Measurements from ENCODE around the gene CPT1B. TPM values are rescaled to one million over a fixed set of nuclear protein-coding genes. Genes with fewer than 3 reads are reported as not detected.

Gene CPT1B
- total and polyA plus RNA-seq, 2 donors (not counting 1 experiment from before 2014, with no cell fraction given), result 0.82 to 4.8 TPM

DNA sequence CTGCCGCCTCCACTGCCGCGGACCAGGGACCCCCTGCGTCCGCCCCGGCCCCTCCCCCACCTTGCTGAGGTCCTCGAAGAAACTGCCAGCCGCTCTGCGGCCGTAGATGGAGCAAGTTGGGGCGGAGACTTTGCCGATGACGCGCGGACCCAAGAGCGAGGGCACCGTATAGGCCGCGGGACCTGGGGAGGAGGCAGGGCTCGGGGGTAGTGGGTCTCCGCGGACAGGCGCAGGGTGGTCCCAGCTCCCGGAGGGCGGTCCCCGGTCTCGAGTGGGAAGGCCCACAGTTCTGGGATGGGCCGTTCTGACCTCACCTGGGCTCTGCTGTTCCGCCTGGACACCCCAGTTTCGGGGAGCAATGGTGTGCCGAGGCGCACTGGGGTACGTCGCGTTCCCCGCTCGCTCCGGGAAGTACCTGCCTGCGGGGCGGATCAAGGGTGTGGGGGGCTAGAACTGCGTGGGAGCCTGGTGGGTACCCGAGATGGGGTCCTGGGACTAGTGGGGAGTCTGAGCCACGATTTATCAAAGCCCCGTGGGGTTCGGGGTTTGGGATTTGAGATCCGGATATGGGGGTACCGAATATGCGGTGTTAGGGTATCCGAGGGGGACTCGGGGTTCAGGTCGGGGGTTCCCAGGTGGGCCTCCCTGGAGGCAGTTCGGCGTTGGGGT is 47.2 kb downstream of the CPT1B start:
- no peak overlapping the region for H2AFZ ChIP-seq (ENCODE audit: low read length)
- H3K4me2 ChIP-seq (ENCODE audit: extremely low read depth, insufficient read depth, low read length), result peak overlapping the region; percentile 58
- no peaks in the 10 kb centered on the region for H4K20me1 ChIP-seq (ENCODE audit: control insufficient read depth, extremely low read depth, insufficient read depth, low read length)
- H3K4me1 ChIP-seq (ENCODE audit: control insufficient read depth, extremely low read depth, insufficient read depth, low read length), result peaks cover 14% of the 10 kb centered on the region
- peak; percentile 75 to 86 for DNase-seq (ENCODE audit: low read depth in 2 of 2)
- H3K36me3 ChIP-seq (ENCODE audit: control insufficient read depth, insufficient read depth, low read length), result no peaks in the 10 kb centered on the region
- peak; percentile 75 for TF ChIP-seq EZH2 (IDR thresholded peaks at IDR 0.05; ENCODE audit: low read length, missing control alignments)
- TF ChIP-seq, protein P1, sequence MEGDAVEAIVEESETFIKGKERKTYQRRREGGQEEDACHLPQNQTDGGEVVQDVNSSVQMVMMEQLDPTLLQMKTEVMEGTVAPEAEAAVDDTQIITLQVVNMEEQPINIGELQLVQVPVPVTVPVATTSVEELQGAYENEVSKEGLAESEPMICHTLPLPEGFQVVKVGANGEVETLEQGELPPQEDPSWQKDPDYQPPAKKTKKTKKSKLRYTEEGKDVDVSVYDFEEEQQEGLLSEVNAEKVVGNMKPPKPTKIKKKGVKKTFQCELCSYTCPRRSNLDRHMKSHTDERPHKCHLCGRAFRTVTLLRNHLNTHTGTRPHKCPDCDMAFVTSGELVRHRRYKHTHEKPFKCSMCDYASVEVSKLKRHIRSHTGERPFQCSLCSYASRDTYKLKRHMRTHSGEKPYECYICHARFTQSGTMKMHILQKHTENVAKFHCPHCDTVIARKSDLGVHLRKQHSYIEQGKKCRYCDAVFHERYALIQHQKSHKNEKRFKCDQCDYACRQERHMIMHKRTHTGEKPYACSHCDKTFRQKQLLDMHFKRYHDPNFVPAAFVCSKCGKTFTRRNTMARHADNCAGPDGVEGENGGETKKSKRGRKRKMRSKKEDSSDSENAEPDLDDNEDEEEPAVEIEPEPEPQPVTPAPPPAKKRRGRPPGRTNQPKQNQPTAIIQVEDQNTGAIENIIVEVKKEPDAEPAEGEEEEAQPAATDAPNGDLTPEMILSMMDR (conservative IDR thresholded peaks at IDR 0.05 in 1 of 2, IDR thresholded peaks at IDR 0.05 in 1 of 2; ENCODE audit: low read depth in 1 of 2, low read length in 2 of 2), result no peak
- no peaks in the 10 kb centered on the region for H3K9me3 ChIP-seq (ENCODE audit: control insufficient read depth, insufficient read depth, low read depth, low read length)
- H3K27ac ChIP-seq (ENCODE audit: insufficient read depth, low read length), result peak overlapping the region; percentile 20
- H3K79me2 ChIP-seq (ENCODE audit: control insufficient read depth, insufficient read depth, low read length), result no peaks in the 10 kb centered on the region
- H3K4me3 ChIP-seq (replicated peaks in 1 of 4; ENCODE audit: control extremely low read depth in 1 of 4, insufficient read depth in 1 of 4, low read depth in 3 of 4, low read length in 4 of 4), result peak overlapping the region; percentile 15 to 61 (median 42)
- peaks cover 11% of the 10 kb centered on the region for H3K27me3 ChIP-seq (ENCODE audit: control insufficient read depth, insufficient read depth, low read length)
- peak overlapping the region; percentile 65 for H3K9ac ChIP-seq (ENCODE audit: insufficient read depth, low read length)

DNA sequence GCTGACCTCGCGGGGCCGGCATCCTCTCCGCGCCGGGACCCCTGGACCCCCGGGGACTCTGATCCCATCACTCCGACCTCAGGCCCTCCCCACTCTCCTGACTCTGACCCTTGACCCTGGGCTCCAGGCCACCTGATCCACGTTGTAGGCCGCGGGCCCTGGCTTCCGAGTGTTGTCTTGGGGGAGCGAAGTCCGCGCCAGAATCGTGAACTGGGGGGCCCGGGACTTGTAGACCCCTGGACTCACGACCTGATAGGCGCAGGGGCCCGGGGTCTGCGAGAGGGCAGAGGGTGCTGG is 47.7 kb downstream of the CPT1B start:
- Histone ChIP-seq H3K27ac (ENCODE audit: insufficient read depth, low read length) (no peak overlapping the region), H3K27me3 (ENCODE audit: control insufficient read depth, insufficient read depth, low read length) (peaks cover 11% of the 10 kb centered on the region), H3K79me2 (ENCODE audit: control insufficient read depth, insufficient read depth, low read length) (no peaks in the 10 kb centered on the region), H2AFZ (ENCODE audit: low read length) (no peak overlapping the region), H4K20me1 (ENCODE audit: control insufficient read depth, extremely low read depth, insufficient read depth, low read length) (no peaks in the 10 kb centered on the region), H3K9me3 (ENCODE audit: control insufficient read depth, insufficient read depth, low read depth, low read length) (no peaks in the 10 kb centered on the region), H3K4me3 (replicated peaks in 1 of 4; ENCODE audit: control extremely low read depth in 1 of 4, insufficient read depth in 1 of 4, low read depth in 3 of 4, low read length in 4 of 4) (peak overlapping the region; percentile 25 to 60 (median 38)), H3K9ac (ENCODE audit: insufficient read depth, low read length) (peak overlapping the region; percentile 62), H3K4me1 (ENCODE audit: control insufficient read depth, extremely low read depth, insufficient read depth, low read length) (peaks cover 14% of the 10 kb centered on the region), H3K4me2 (ENCODE audit: extremely low read depth, insufficient read depth, low read length) (peak overlapping the region; percentile 64), H3K36me3 (ENCODE audit: control insufficient read depth, insufficient read depth, low read length) (no peaks in the 10 kb centered on the region)
- DNase-seq (ENCODE audit: low read depth in 2 of 2), result no peak
- TF ChIP-seq, protein P1 (conservative IDR thresholded peaks at IDR 0.05 in 1 of 2, IDR thresholded peaks at IDR 0.05 in 1 of 2; ENCODE audit: low read depth in 1 of 2, low read length in 2 of 2), result no peak
- no peak for TF ChIP-seq EZH2 (IDR thresholded peaks at IDR 0.05; ENCODE audit: low read length, missing control alignments)

DNA sequence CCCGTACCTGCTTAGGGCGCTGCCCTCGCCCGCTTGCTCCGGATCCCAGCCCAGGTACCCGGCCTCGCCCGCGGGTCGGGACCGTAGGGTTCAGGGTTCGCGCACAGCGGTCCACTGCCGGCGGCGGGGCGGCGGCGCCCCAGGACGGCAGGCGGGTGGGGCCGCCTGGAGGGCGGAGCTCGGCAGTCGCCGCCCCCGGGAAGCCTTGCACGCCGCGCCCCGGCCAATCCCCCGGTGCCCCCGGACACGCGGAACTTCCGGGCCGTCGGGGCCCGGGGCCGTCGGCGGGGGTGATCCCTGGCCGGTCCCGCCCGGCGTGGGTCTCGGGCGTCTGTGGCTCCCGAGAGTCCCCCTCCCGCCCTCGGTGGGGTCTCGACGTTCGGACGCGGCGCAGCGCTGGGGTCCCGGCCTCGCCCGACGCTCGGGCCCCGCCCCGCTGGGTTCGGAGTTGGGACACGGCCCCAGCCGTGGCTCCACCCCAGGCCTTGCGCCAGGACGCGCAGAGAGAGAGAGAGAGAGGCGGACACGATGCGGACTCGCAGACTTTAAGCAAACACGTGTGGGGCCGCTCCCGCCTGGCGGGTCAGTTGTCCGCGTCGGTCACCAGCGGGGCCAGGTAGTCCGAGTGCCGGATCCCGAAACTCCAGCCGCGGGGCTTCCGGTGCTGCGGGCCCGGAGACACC is 48.2 kb downstream of the CPT1B start, which contains the start of gene TYMP:
Gene TYMP, minus strand, starts transcription at position 116 of the 683 bp plus-strand sequence. CDS start 303 bp downstream, outside the sequence.
- peak; percentile 71 to 83 for DNase-seq (ENCODE audit: low read depth in 2 of 2)
- Histone ChIP-seq H3K4me2 (ENCODE audit: extremely low read depth, insufficient read depth, low read length) (peak within 1 kb of the TSS; percentile 64), H3K4me3 (replicated peaks in 1 of 4; ENCODE audit: control extremely low read depth in 1 of 4, insufficient read depth in 1 of 4, low read depth in 3 of 4, low read length in 4 of 4) (peak within 1 kb of the TSS; percentile 25 to 60 (median 38)), H3K4me1 (ENCODE audit: control insufficient read depth, extremely low read depth, insufficient read depth, low read length) (peaks cover 14% of the 10 kb centered on the region), H4K20me1 (ENCODE audit: control insufficient read depth, extremely low read depth, insufficient read depth, low read length) (no peaks in the 10 kb centered on the region), H3K9ac (ENCODE audit: insufficient read depth, low read length) (peak within 1 kb of the TSS; percentile 65), H3K9me3 (ENCODE audit: control insufficient read depth, insufficient read depth, low read depth, low read length) (no peaks in the 10 kb centered on the region), H3K79me2 (ENCODE audit: control insufficient read depth, insufficient read depth, low read length) (no peaks in the 10 kb centered on the region), H2AFZ (ENCODE audit: low read length) (no peak within 1 kb of the TSS), H3K36me3 (ENCODE audit: control insufficient read depth, insufficient read depth, low read length) (no peaks in the 10 kb centered on the region), H3K27ac (ENCODE audit: insufficient read depth, low read length) (no peak within 1 kb of the TSS), H3K27me3 (ENCODE audit: control insufficient read depth, insufficient read depth, low read length) (peaks cover 11% of the 10 kb centered on the region)
- no peak for TF ChIP-seq EZH2 (IDR thresholded peaks at IDR 0.05; ENCODE audit: low read length, missing control alignments)
- TF ChIP-seq, protein P1 (conservative IDR thresholded peaks at IDR 0.05 in 1 of 2, IDR thresholded peaks at IDR 0.05 in 1 of 2; ENCODE audit: low read depth in 1 of 2, low read length in 2 of 2), result no peak
